ENCODE data around the gene CDH12. TPM values are rescaled to one million over a fixed set of nuclear protein-coding genes. Genes with fewer than 3 reads are reported as not detected.

Gene CDH12
- total RNA-seq, 1 experiment from 2014 or later = not detected

DNA sequence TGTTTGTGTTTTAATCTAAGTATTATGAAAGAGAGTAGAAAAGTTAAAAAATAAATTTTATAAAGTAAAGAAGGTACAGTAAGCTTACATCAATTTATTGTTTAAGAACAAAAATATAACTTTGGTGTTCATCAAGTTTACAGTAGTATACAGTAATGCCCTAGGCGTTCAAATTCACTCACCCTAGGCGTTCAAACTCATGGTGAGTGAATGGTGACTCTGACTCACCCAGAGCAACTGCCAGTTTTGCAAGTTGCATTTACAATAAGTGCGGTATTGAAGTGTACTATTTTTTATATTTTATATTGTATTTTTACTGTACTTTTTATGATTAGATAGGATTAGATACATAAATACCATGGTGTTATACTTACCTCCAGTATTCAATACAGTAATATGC is 421.3 kb downstream of the CDH12 start:
- no peaks in the 10 kb centered on the region for H4K20me1 ChIP-seq (ENCODE audit: insufficient read depth)
- no peaks in the 10 kb centered on the region for H3K79me2 ChIP-seq (ENCODE audit: insufficient read depth, low read length)
- no peaks in the 10 kb centered on the region for H3K36me3 ChIP-seq (ENCODE audit: control insufficient read depth in 1 of 2, insufficient read depth in 2 of 2, low read length in 2 of 2)
- peaks cover 18% of the 10 kb centered on the region in 2 experiments; a peak in 2 of 4 replicates for H3K9me3 ChIP-seq (ENCODE audit: control insufficient read depth in 1 of 2, insufficient read depth in 1 of 2, low read depth in 1 of 2, low read length in 2 of 2)
- H3K4me1 ChIP-seq (ENCODE audit: control insufficient read depth in 1 of 2, insufficient read depth in 2 of 2, low read length in 2 of 2) = no peaks in the 10 kb centered on the region
- H3K4me2 ChIP-seq (ENCODE audit: low read length) = no peak overlapping the region
- H3K4me3 ChIP-seq (replicated peaks in 1 of 2; ENCODE audit: low read depth in 1 of 2, low read length in 2 of 2) = no peak overlapping the region
- no peak overlapping the region for H2AFZ ChIP-seq (ENCODE audit: low read depth, low read length, poor library complexity, severe bottlenecking)
- POLR2A ChIA-PET = no interaction called here
- H3K9me2 ChIP-seq (ENCODE audit: insufficient read depth) = no peaks in the 10 kb centered on the region
- TF ChIP-seq ZFX (IDR thresholded peaks at IDR 0.05) (no peak), JUND (IDR thresholded peaks at IDR 0.05) (no peak), CBX3 (IDR thresholded peaks at IDR 0.05; ENCODE audit: low read depth) (no peak), CEBPB (IDR thresholded peaks at IDR 0.05; ENCODE audit: low read depth) (no peak), ZNF274 (IDR thresholded peaks at IDR 0.05; ENCODE audit: low read depth, low read length) (no peak), EZH2 (IDR thresholded peaks at IDR 0.05) (no peak), EZH2phosphoT487 (IDR thresholded peaks at IDR 0.05; ENCODE audit: borderline replicate concordance) (no peak), TCF7L2 (IDR thresholded peaks at IDR 0.05; ENCODE audit: borderline replicate concordance, extremely low read depth, insufficient read depth, insufficient read length) (no peak), POLR2A (IDR thresholded peaks at IDR 0.05; ENCODE audit: borderline replicate concordance, extremely low read depth, insufficient read depth, insufficient read length) (no peak), SP1 (IDR thresholded peaks at IDR 0.05; ENCODE audit: low read depth) (no peak), ELF1 (IDR thresholded peaks at IDR 0.05; ENCODE audit: borderline replicate concordance, low read depth) (no peak), SIN3A (IDR thresholded peaks at IDR 0.05; ENCODE audit: low read depth) (no peak), RAD21 (IDR thresholded peaks at IDR 0.05; ENCODE audit: low read depth) (no peak), SRF (IDR thresholded peaks at IDR 0.05; ENCODE audit: low read depth) (no peak), EGR1 (IDR thresholded peaks at IDR 0.05; ENCODE audit: low read depth) (no peak), YY1 (IDR thresholded peaks at IDR 0.05; ENCODE audit: extremely low read depth, insufficient replicate concordance, low read depth, low read length) (no peak)
- TF ChIP-seq, protein P1, sequence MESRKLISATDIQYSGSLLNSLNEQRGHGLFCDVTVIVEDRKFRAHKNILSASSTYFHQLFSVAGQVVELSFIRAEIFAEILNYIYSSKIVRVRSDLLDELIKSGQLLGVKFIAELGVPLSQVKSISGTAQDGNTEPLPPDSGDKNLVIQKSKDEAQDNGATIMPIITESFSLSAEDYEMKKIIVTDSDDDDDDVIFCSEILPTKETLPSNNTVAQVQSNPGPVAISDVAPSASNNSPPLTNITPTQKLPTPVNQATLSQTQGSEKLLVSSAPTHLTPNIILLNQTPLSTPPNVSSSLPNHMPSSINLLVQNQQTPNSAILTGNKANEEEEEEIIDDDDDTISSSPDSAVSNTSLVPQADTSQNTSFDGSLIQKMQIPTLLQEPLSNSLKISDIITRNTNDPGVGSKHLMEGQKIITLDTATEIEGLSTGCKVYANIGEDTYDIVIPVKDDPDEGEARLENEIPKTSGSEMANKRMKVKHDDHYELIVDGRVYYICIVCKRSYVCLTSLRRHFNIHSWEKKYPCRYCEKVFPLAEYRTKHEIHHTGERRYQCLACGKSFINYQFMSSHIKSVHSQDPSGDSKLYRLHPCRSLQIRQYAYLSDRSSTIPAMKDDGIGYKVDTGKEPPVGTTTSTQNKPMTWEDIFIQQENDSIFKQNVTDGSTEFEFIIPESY (IDR thresholded peaks at IDR 0.05; ENCODE audit: extremely low read depth, insufficient replicate concordance, low read length) = no peak
- TF ChIP-seq, protein P2, sequence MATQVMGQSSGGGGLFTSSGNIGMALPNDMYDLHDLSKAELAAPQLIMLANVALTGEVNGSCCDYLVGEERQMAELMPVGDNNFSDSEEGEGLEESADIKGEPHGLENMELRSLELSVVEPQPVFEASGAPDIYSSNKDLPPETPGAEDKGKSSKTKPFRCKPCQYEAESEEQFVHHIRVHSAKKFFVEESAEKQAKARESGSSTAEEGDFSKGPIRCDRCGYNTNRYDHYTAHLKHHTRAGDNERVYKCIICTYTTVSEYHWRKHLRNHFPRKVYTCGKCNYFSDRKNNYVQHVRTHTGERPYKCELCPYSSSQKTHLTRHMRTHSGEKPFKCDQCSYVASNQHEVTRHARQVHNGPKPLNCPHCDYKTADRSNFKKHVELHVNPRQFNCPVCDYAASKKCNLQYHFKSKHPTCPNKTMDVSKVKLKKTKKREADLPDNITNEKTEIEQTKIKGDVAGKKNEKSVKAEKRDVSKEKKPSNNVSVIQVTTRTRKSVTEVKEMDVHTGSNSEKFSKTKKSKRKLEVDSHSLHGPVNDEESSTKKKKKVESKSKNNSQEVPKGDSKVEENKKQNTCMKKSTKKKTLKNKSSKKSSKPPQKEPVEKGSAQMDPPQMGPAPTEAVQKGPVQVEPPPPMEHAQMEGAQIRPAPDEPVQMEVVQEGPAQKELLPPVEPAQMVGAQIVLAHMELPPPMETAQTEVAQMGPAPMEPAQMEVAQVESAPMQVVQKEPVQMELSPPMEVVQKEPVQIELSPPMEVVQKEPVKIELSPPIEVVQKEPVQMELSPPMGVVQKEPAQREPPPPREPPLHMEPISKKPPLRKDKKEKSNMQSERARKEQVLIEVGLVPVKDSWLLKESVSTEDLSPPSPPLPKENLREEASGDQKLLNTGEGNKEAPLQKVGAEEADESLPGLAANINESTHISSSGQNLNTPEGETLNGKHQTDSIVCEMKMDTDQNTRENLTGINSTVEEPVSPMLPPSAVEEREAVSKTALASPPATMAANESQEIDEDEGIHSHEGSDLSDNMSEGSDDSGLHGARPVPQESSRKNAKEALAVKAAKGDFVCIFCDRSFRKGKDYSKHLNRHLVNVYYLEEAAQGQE (IDR thresholded peaks at IDR 0.05; ENCODE audit: low read depth) = no peak
- TF ChIP-seq, protein P3, sequence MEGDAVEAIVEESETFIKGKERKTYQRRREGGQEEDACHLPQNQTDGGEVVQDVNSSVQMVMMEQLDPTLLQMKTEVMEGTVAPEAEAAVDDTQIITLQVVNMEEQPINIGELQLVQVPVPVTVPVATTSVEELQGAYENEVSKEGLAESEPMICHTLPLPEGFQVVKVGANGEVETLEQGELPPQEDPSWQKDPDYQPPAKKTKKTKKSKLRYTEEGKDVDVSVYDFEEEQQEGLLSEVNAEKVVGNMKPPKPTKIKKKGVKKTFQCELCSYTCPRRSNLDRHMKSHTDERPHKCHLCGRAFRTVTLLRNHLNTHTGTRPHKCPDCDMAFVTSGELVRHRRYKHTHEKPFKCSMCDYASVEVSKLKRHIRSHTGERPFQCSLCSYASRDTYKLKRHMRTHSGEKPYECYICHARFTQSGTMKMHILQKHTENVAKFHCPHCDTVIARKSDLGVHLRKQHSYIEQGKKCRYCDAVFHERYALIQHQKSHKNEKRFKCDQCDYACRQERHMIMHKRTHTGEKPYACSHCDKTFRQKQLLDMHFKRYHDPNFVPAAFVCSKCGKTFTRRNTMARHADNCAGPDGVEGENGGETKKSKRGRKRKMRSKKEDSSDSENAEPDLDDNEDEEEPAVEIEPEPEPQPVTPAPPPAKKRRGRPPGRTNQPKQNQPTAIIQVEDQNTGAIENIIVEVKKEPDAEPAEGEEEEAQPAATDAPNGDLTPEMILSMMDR (IDR thresholded peaks at IDR 0.05 in 2 of 3, conservative IDR thresholded peaks at IDR 0.05 in 1 of 3; ENCODE audit: borderline replicate concordance in 1 of 3, insufficient read depth in 1 of 3, low read depth in 2 of 3, low read length in 2 of 3) = no peak
- no peak overlapping the region for H3K27ac ChIP-seq (ENCODE audit: low read depth, low read length)
- DNase-seq (ENCODE audit: low read depth, low spot score) (no peak), ATAC-seq (no peak)
- CTCF ChIA-PET = no interaction called here
- intact Hi-C loops (cut with micrococcal nuclease) = no loop called here
- H3K27me3 ChIP-seq (ENCODE audit: insufficient read depth, low read length) = no peaks in the 10 kb centered on the region
- RAD21 ChIA-PET (ENCODE audit: low non-redundant PET in 1 of 2, low total read pairs in 2 of 2, uncharacterized antibody in 2 of 2, unreplicated experiment in 2 of 2) = no interaction called here
- H3K9ac ChIP-seq (ENCODE audit: low read length) = no peak overlapping the region
- no TSS peak for BruUV-seq (replicated peaks)
